ENCODE data around the gene KRTAP10-2. TPM values are rescaled to one million over a fixed set of nuclear protein-coding genes. Genes with fewer than 3 reads are reported as not detected.

Gene KRTAP10-2
- total RNA-seq, 1 donor from 2014 or later, result not detected

GRCh38 chr21:44522753-44523204 is 28.5 kb downstream of the KRTAP10-2 start:
- TF ChIP-seq, protein P1, sequence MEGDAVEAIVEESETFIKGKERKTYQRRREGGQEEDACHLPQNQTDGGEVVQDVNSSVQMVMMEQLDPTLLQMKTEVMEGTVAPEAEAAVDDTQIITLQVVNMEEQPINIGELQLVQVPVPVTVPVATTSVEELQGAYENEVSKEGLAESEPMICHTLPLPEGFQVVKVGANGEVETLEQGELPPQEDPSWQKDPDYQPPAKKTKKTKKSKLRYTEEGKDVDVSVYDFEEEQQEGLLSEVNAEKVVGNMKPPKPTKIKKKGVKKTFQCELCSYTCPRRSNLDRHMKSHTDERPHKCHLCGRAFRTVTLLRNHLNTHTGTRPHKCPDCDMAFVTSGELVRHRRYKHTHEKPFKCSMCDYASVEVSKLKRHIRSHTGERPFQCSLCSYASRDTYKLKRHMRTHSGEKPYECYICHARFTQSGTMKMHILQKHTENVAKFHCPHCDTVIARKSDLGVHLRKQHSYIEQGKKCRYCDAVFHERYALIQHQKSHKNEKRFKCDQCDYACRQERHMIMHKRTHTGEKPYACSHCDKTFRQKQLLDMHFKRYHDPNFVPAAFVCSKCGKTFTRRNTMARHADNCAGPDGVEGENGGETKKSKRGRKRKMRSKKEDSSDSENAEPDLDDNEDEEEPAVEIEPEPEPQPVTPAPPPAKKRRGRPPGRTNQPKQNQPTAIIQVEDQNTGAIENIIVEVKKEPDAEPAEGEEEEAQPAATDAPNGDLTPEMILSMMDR (IDR thresholded peaks at IDR 0.05), result no peak
- H3K4me3 ChIP-seq, result no peak overlapping the region
- H3K36me3 ChIP-seq, result no peaks in the 10 kb centered on the region
- DNase-seq, result no peak
- no peaks in the 10 kb centered on the region for H3K9me3 ChIP-seq
- intact Hi-C loops (cut with DNase I), result no loop called here
- H3K27me3 ChIP-seq, result no peaks in the 10 kb centered on the region
- ATAC-seq, result no peak
- H3K4me1 ChIP-seq, result no peaks in the 10 kb centered on the region
- H3K27ac ChIP-seq, result no peak overlapping the region

DNA sequence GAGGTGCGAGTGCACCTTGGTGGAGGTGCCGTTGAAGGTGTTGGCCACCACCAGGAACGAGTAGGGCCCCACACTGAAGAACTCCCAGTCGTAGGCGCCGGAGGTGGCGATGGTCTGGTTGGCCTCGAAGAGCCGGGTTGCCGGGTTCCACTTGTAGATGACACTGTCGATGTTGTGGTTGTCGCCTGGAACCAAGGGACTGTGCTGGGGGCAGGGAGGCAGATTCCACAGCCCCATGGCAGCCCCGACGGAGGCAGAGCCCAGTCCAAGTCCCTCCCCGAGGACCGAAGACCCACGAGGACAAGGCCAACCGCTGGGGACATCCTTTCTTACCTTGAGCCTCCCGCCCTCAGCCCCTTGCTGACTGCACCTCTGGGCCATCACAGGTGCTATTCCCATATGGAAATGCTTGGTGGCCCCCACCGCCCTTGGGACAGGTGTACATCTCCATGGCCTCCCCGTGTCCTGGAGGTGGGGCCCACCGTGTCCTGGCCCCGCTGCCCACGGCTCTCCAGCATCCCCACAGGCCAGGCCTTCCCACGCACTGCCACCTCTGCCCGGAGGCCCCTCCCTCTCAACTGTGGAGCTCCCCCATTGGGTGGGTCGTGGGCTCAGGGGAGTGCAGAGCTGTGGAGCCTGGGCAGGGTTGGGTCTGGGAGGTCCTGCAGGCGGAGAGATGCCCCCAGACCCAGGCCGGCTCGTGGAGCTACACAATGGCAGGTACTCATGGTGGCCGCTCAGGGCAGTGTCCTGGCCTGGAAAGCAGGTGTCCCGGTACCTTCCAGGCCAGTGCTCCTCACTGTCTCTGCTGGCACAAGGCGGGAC is 29.2 kb downstream of the KRTAP10-2 start:
- H3K27ac ChIP-seq, result no peak overlapping the region
- no peaks in the 10 kb centered on the region for H3K4me1 ChIP-seq
- H3K9me3 ChIP-seq, result no peaks in the 10 kb centered on the region
- DNase-seq (peak; percentile 54), ATAC-seq (no peak)
- TF ChIP-seq, protein P1 (IDR thresholded peaks at IDR 0.05), result no peak
- H3K27me3 ChIP-seq, result no peaks in the 10 kb centered on the region
- intact Hi-C loops (cut with DNase I), result no loop called here
- no peaks in the 10 kb centered on the region for H3K36me3 ChIP-seq
- H3K4me3 ChIP-seq, result no peak overlapping the region

- H3K4me3 ChIP-seq, result no peak overlapping the region
- TF ChIP-seq, protein P1 (IDR thresholded peaks at IDR 0.05), result no peak
- H3K9me3 ChIP-seq, result no peaks in the 10 kb centered on the region
- H3K27ac ChIP-seq, result no peak overlapping the region
- no peaks in the 10 kb centered on the region for H3K27me3 ChIP-seq
- intact Hi-C loops (cut with DNase I), result no loop called here
- H3K36me3 ChIP-seq, result no peaks in the 10 kb centered on the region
- no peak for ATAC-seq
- DNase-seq, result peak; percentile 62
- H3K4me1 ChIP-seq, result no peaks in the 10 kb centered on the region
Measured at GRCh38 chr21:44521301-44521927, 29.9 kb downstream of the KRTAP10-2 start.

DNA sequence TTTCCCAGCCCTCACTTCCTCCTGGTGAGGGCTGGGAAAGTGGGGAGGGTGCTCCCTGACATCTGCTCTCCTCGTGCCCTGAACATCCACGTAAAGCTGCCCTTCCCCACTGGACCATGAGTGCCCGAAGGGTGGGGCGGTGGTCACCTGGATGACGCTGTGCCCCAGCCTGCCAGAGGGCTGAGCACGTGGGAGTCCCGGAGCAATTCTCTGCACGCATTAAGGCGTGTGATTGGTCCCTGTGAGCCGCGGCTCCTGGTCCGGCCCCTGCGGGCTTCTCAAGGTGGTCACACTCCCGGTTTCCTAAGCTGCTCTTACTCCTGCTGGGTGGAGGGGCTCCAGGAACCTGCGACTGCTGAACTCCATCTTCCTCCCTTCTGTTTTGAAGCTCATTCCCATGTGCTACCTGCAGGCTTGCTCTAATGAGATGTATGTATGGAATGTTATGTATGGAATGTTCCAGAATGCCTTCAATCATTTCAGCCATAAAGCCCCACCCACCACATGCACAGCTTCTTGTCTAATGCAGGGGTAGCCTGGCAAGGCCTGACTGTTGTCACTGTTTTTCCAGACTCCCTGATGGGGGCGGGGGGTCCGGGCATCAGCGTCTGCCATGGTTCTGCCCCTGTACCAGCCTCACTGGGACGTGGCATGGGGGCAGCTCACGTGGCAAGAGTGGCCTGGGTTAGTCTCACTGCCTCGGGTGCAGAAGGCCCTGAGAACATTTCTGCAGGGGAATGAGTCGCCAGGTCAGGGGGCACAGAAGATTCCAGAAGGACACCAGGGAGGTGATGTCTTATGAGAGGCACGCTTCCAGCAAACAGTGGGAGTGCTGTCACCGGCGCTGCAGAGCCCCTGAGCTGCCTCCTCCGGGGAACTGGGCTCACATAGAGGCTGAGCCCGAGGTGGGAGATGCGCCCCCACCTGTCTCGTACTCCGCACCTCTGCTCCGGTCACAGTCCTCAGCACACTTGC is 30.7 kb downstream of the KRTAP10-2 start:
- H3K27me3 ChIP-seq, result no peaks in the 10 kb centered on the region
- no peak overlapping the region for H3K4me3 ChIP-seq
- intact Hi-C loops (cut with DNase I), result no loop called here
- DNase-seq, result peak; percentile 58
- no peaks in the 10 kb centered on the region for H3K36me3 ChIP-seq
- TF ChIP-seq, protein P1 (IDR thresholded peaks at IDR 0.05), result no peak
- H3K9me3 ChIP-seq, result no peaks in the 10 kb centered on the region
- no peak overlapping the region for H3K27ac ChIP-seq
- ATAC-seq, result no peak
- H3K4me1 ChIP-seq, result no peaks in the 10 kb centered on the region

Measured in upper lobe of right lung (tissue), 1 donor.